ENCODE results near the gene GPR35. TPM values are rescaled to one million over a fixed set of nuclear protein-coding genes. Genes with fewer than 3 reads are reported as not detected.

GPR35 gene
- polyA plus RNA-seq, 12 donors = 0.62 to 17.6 (median 1.8) TPM; not detected in 1

- DNase-seq = no peak
Observed at GRCh38 chr2:240588006-240588655, 37.1 kb upstream of the GPR35 start.

- DNase-seq = no peak
Observed at GRCh38 chr2:240588669-240589068, 36.6 kb upstream of the GPR35 start.

DNA sequence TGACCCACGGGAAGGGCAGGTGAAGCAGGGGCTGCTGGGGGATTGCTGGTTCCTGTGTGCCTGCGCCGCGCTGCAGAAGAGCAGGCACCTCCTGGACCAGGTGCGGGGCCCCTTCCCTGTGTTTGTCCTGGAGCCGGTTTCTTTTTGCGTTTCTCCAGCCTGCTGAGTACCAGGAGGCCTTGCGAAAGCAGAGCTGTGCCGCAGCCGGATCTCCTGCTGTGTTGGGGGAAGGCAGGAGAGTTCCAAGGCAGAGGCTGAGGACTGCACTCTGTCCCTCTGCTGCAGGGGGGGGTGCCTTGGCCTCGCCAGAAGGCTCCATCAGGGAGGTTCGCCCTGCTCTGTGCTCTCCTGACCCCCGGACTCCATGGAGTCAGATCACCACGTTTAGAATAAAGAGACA is 35.9 kb upstream of the GPR35 start:
- no peak for DNase-seq

DNA sequence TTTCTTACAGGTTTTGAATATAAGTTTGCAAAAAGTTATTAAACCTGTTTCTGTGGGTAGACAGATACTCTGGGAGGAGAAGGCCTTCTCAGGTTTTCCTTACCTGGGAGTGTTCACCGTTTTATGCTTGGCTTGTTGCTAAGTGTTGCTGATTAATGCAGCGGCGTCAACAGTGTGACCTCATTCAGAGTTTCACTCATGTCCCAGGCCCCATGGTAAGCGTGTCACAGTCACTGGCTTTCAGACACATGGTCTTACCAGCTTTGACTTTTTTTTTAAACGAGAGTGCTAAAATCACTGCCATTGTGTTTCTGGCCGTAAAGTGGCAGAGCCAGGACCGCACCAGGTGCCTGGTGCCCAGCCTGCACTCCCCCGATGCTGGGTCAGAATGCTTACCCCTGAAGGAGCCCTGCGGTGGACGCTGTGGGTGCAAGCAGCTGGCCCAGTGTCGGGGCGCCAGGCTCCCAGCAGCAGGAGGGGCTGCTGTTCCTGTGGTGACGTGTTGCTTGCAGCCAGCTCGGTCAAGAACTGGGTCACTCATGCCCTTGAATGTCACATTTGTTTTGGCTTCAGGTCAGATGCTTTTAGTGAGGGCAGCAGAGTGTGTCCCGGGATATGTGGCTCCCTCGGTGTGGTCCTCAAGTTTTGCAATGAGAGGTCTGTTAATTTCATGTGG is 35.3 kb upstream of the GPR35 start:
- DNase-seq = no peak

- DNase-seq = no peak
Observed at GRCh38 chr2:240590681-240591111, 34.6 kb upstream of the GPR35 start.

- DNase-seq = no peak
Observed at GRCh38 chr2:240591226-240591625, 34.1 kb upstream of the GPR35 start.

DNA sequence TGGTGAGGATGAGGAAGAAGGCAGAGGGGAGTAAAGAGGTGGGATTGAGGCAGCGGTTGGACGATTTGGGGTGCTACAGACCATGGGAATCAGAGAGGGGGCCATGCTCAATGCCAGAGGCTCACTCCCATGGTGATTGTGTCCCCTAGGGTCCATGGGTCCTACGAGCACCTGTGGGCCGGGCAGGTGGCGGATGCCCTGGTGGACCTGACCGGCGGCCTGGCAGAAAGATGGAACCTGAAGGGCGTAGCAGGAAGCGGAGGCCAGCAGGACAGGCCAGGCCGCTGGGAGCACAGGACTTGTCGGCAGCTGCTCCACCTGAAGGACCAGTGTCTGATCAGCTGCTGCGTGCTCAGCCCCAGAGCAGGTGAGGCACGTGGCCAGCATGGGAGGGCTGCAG is 33.5 kb upstream of the GPR35 start:
- no peak for DNase-seq

GRCh38 chr2:240593026-240593702 is 32.1 kb upstream of the GPR35 start:
- DNase-seq = no peak

- no peak for DNase-seq
Observed at GRCh38 chr2:240593703-240594451, 31.4 kb upstream of the GPR35 start.

DNA sequence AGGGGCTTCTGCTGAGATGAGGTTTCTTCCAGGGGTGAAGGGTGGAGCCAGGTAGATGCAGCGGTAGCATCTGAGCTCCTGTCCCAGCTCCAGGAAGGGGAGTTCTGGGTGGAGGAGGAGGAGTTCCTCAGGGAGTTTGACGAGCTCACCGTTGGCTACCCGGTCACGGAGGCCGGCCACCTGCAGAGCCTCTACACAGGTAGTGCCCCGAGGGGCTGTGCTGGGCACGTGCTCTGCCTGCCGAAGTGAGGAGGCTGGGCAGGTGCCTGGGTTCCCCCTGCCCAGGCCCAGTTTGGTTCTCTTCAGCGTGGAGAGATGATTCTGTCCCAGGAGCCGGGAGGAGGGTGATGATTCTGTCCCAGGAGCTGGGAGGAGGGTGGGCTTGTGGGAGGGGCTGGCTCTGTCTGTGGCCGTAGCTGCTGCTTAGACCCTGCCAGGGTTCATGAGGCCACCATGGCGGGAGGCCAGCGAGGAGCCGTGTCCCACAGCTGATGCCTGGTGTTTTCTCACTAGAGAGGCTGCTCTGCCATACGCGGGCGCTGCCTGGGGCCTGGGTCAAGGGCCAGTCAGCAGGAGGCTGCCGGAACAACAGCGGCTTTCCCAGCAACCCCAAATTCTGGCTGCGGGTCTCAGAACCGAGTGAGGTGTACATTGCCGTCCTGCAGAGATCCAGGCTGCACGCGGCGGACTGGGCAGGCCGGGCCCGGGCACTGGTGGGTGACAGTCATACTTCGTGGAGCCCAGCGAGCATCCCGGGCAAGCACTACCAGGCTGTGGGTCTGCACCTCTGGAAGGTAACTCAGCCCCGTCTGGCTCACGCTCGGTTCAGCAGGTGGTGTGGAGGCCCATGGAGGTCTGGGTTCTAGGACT is 30.5 kb upstream of the GPR35 start:
- DNase-seq = no peak

- DNase-seq = no peak
Observed at GRCh38 chr2:240595381-240596079, 29.8 kb upstream of the GPR35 start.

DNA sequence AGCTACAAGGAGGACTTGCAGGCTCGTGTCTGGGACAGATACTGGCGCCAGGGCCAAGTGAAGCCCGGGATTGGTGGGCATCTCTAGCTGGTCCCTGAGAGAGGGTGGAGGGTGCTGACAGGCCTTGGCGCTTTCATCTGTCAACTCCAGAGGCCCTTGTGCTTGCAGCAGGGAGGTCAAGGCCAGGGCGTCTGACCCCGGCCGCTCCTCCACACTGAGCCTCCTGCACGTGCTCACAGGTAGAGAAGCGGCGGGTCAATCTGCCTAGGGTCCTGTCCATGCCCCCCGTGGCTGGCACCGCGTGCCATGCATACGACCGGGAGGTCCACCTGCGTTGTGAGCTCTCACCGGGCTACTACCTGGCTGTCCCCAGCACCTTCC is 29.2 kb upstream of the GPR35 start:
- no peak for DNase-seq

DNA sequence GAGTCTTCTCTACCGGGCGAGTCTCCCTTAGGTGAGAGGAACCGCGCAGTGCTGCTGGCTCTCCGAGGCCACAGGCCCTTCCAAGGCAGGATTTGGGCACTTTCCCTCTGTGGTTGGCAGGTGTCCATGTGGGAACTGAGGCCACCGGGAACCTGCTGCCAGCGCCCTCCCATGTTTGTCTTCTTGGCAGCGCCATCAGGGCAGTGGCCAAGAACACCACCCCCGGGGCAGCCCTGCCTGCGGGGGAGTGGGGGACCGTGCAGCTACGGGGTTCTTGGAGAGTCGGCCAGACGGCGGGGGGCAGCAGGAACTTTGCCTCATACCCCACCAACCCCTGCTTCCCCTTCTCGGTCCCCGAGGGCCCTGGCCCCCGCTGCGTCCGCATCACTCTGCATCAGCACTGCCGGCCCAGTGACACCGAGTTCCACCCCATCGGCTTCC is 28.8 kb upstream of the GPR35 start:
- DNase-seq = no peak

GRCh38 chr2:240597054-240597418 is 28.2 kb upstream of the GPR35 start:
- no peak for DNase-seq

DNA sequence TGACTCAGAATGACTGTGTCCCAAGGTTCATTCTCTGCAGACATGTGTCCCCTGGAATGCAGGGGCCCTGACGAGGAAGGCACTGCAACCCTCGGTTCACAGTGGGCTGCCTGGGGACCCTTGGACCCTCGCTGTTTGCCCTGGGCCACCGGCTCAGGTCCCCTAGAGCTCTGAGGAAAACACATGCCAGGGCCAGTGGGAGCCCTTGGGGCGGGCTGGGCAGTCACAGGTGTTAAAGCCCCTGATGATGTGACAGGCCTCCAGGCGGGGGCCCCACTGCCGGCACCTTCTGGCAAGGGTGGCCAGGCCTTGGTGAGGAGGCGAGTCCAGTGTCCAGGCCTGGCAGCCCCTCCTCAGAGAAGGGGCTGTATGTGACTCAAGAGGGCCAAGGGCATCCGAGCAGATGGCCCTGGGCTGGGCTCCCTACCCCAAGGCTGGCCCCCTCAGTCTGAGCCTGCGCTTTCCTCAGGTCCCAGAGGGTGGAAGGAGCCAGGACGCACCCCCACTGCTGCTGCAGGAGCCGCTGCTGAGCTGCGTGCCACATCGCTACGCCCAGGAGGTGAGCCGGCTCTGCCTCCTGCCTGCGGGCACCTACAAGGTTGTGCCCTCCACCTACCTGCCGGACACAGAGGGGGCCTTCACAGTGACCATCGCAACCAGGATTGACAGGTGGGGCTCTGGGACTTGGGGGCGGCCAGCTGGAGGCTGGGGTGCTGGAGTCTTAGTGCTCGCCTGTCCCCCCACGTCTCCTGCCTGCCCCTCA is 27.7 kb upstream of the GPR35 start:
- DNase-seq = no peak

DNA sequence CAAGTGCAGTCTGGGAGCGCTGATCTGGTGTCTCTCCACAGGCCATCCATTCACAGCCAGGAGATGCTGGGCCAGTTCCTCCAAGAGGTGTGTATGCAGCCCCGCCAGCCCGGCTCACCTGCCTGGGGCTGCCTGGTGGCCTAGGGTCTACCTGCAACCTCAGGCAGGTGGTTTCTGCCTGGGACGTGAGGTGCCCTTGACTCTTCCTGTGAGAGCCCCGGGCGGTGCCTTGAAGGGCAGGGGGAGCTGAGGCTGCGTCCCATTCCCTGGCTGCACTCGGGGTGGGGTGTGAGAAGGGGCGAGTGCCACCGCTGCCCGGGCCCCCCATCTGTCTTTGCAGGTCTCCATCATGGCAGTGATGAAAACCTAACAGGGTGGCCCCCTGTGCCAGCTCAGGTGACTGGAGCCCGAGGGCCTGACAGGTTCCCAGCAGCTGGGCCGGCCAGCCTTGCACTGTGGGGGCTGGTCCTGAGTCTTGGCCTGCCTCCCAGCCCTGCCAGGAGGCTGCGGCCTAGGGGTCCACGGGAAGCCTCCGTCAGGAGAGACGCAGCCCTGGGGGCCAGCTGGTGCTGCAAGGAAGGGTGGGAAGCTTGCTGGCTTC is 26.9 kb upstream of the GPR35 start:
- DNase-seq = no peak

- DNase-seq = no peak
Observed at GRCh38 chr2:240599141-240599583, 26.1 kb upstream of the GPR35 start.

- DNase-seq = no peak
Observed at GRCh38 chr2:240600451-240600961, 24.8 kb upstream of the GPR35 start.
